GM15510 (cell line): ENCODE data around the gene ZNF304.

Source experiments
- POLR2A ChIP-seq: IDR thresholded peaks from 3 replicates; pipeline ENCODE4 v1.6.1; 2011; ENCODE audit warnings: borderline replicate concordance; ENCODE audit not compliant: insufficient read length; ENCODE audit errors: extremely low read depth

The ZNF304 gene

DNA sequence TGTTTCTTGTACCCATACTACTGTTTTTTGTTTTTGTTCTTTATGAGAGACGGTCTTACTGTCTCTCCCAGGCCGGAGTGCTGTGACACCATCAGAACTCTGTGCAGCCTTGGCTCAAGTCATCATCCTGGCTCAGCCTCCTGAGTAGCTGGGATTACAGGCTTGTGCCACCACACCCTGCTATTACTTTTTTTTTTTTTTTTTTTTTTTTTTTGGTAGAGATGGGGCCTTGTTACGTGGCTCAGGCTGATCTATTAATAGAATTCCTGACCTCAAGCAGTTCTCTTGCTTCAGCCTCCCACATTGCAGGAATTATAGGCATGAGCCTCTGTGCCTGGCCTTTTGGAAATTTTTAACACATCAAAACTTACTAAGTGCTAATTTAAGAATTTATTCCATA, 2.9 kb upstream of the ZNF304 start:
- no peak for TF ChIP-seq POLR2A

DNA sequence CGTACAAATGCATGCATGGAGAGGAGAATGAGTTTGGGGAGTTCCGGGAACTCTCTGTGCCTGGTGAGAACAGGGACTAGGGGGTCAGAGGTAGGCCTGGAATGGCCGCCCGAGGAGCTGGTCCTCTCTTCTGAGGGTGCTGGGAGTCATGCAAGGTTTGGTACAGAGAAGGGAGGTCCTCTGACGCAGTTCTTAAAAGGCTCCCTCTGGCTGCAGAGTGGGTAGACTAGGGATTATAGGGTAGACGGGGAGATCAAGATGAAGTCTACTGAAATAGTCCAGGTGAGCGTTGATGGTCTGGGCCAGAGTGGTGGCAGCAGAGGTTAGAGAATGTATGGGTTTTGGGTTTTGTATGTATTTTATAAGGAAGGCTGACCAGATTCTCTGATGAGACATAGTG, 796 bp downstream of the ZNF304 start:
- no peak for TF ChIP-seq POLR2A

DNA sequence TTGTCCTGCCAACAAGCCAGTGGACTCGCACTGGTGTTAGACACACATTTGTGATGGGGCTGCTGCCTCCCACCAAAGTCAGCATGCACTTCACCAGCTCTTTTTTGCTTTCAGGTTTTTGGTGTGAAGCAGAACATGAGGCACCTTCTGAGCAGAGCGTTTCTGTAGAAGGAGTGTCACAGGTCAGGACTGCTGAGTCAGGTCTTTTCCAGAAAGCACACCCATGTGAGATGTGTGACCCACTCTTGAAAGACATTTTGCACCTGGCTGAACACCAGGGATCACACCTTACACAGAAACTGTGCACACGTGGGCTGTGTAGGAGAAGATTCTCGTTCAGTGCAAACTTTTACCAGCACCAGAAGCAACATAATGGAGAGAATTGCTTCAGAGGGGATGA, 4.8 kb downstream of the ZNF304 start:
- TF ChIP-seq POLR2A = no peak

DNA sequence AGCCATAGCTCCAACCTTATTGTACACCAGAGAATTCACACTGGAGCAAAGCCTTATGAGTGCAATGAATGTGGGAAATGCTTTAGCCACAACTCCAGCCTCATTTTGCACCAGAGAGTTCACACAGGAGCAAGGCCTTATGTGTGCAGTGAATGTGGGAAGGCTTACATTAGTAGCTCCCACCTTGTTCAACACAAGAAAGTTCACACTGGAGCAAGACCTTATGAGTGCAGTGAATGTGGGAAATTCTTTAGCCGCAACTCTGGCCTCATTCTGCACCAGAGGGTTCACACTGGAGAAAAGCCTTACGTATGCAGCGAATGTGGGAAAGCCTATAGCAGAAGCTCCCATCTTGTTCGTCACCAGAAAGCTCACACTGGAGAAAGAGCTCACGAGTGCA, 6.3 kb downstream of the ZNF304 start:
- no peak for TF ChIP-seq POLR2A

DNA sequence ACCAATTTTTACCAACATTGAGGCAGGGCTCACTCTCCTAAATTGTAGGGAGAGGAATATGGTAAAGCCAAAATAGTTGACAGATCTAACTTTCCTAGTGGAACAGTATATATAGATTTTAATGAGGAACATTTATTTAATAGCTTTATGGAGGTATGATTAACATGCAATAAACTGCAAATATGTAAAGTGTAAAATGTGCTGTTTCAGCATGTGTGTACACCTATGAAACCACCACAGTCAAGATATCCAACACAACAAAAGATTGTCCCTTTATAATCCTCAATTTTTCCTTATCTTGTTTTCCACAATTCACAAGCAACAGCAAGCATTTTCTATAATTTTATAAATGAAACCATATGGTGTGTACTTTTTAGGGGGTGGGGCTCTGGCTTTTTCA, 8.2 kb downstream of the ZNF304 start:
- no peak for TF ChIP-seq POLR2A

DNA sequence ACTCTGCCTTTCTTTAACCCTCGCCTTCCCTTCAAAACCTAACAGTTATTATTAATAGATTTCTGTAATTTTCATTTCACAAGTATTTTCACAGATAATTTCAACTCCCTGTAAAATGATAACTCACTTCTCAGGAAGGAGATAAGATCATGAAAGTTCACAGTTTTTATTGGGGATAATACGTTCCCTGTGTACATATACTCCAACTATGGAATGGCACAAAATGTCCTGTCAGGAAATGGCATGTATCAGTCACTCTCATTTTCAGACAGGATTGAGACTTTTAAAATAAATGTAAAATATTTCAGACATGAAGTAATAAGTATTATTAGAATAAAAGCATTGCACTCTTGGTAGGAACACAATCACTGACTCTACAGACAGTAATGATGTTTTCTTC, 11.3 kb downstream of the ZNF304 start:
- TF ChIP-seq POLR2A = no peak

DNA sequence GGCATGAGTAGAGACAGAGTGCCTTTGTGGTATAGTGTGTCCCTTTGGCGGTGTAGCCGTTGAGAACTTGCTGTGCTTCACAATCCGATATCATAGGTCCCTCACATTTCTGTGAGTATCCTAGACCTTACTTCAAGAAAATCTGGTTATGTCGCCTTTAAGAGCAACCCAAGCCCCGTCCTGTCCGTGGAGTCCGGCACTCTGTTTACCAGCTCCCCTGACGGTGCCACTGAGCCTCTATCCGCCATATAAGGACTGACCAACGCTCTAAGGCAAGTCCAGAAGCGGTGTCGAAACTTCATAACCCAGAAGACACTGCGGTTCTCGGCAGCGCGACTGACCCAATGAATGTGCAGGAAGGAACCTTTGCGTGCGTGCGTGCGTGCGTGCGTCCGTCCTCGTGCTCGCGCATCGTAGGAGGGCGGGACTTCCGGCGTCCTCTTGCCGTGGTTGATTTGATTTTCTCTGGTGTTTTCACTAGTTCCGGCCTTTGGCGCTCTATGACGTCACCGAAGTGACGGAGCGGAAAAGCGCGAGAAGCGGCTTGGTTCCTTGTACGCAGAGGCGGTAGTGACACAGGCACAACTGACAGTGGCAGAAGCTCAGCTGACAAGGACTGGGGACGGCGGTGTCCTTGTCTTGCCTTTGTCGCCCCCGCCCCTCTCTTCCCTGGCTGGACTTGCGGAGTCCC, 12.1 kb downstream of the ZNF304 start, which contains the start of the genes TRAPPC2B and ZNF547:
Gene TRAPPC2B (plus strand): TSS at position 555 of the 691 bp plus-strand sequence. CDS start 1,283 bp downstream, outside the sequence.
Gene ZNF547 (plus strand): TSS at position 555 of the 691 bp plus-strand sequence. CDS start 5,005 bp downstream, outside the sequence.
- TF ChIP-seq POLR2A = peak; percentile 59

DNA sequence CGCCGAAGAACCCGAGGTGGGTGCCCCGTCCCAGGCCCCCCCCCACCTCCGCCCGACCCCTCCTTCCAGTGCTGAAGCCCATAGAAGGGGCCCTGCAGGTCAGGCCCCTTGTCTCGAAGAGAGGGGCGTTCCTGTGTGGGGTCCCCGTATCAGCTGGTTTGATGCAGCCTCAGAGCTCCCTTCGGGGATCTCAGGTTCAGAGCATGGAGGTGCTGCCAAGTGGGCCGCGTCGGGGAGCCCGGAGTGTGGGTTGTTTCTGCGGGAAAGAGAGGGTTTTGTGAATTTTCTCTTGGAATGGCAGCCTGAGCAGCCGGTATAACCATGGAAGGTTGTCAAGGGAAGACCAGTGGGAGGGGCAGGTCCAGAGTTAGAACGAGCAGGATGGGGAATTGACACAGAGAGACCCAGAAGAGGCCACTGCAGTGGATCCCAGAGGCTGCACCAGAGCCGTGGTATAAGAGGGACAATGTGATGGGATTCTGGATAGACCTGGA, 12.7 kb downstream of the ZNF304 start:
- TF ChIP-seq POLR2A = no peak

DNA sequence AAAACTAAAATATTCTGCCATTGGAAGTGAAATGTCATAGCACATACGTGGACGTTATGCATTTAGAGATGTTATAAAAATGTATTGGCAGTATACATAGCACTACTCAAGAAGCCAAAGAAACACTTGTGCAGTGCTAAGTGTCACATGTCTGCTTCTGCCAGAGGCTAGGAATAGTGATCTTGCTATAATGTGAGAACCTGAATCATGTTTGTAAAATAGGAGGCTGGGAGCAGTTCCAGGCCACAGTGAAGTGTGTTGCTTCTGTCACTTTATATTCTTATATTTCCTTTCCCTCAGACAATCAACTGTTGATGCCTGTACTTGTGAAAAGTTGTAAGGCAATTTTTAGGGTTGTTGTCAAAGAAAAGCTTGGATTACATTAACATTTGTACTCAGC, 15.7 kb downstream of the ZNF304 start:
- TF ChIP-seq POLR2A = no peak

DNA sequence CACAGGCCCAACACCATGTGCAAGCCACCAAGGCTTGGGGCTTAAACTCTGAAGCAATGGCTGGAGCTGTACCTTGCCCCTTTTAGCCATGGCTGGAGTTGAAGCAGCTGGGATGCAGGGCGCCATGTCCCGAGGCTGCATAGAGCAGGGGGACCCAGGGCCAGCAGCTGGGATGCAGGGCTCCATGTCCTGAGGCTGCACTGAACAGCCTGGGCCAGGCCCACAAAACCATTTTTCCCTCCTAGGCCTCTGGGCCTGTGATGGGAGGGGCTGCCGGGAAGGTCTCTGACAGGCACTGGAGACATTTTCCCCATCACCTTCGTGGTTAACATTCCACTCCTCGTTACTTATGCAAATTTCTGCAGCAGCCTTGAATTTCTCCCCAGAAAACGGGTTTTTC, 23.1 kb downstream of the ZNF304 start:
- TF ChIP-seq POLR2A = no peak

DNA sequence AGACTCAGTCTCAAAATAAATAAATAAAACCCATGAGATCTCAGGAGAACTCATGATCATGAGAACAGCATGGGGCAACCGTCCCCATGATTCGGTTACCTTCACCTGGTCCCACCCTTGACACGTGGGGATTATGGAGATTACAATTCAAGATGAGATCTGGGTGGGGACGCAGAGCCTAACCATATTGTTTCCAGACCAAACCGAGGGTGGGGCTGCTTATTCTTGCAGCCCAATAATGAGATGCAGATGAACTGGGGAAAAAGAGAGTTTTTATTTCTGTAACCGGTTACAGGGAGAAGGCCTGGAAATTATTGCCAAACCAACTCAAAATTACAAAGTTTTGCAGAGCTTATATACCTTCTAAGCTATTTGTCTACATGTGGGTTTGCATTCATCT, 25.1 kb downstream of the ZNF304 start:
- TF ChIP-seq POLR2A = no peak

DNA sequence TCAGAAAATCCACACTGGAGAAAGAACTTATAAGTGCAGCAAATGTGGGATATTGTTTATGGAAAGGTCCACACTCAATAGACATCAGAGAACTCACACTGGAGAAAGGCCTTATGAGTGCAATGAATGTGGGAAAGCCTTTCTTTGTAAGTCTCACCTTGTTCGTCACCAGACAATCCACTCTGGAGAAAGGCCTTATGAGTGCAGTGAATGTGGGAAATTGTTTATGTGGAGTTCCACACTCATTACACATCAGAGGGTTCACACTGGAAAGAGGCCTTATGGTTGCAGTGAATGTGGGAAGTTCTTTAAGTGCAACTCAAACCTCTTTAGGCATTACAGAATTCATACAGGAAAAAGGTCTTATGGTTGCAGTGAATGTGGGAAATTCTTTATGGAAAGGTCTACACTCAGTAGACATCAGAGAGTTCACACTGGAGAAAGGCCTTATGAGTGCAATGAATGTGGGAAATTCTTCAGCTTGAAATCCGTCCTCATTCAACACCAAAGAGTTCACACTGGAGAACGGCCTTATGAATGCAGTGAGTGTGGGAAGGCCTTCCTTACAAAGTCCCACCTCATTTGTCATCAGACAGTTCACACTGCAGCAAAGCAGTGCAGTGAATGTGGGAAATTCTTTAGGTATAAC, 26.6 kb downstream of the ZNF304 start:
- TF ChIP-seq POLR2A = no peak

DNA sequence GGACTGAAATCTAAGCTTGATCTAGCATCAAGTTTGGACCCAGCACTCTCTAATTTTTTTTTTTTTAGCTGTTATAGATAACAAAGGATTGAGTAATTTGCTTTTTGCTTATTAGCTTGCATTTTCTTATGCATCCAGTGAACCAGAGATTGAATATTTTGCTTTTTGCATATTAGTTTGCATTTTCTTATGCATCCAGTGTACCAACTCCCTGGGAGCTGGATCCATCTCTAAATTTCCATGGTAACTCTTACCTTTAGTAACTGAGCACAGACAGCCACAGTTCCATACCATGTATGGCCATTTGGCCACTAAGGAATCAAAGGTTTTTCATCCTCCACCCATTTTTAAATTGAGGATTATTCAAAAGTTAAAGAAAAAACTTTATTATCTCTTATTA, 29.9 kb downstream of the ZNF304 start:
- no peak for TF ChIP-seq POLR2A

DNA sequence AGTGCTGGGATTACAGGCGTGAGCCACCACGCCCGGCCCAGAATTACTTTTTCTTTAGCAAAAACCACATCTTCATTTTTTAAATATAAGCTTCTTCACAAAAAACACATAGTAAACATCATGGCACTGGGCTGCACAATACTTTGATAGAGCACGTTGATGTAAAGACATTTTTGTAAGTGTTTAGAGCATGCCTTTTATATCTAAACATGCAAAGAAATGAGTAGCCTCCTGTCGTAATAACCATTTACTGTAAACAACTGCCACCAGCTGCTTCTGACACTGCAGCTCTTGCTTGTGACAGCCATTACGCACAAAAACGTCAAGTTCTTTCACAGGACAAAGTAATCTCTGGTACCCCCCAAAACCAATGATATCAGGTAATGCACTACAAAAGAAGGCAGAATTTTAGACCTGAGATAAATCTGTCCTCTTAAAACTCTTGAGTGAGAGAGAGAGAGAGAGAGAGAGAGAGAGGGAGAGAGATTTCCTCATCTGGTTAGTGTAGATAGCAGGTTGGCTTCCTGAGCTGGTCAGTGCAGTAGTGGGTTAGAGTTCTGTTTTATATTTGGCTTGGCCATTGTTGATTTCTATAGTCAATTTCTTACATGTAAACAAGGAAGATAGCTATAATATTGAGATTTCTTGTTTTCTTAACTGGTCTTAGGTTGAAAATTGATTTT, 31.9 kb downstream of the ZNF304 start:
- TF ChIP-seq POLR2A = no peak

DNA sequence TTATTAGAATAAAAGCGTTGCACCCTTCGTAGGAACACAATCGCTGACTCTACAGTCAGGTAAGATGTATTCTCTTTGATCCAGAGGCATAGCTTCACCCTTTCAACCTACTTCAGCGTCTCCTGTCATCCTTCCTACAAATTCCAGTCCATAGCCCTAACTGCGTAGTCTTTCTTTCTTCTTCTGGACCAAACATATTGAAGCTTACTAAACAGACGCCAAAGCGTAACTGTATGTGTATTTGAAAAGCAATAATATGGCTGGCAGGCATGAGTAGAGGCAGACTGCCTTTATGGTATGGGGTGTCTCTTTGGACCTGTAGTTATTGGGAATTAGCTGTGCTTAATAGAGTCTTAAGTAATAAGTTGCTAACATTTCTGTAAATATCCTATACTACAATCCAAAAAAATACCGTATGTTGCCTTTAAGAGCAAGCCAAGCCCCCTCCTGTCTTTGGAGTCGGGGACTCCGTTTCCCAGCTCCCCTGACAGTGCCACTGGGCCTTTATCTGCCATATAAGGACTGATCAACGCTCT, 38.2 kb downstream of the ZNF304 start:
- TF ChIP-seq POLR2A = no peak
